ENCODE data around the gene NRG3.

The NRG3 gene

GRCh38 chr10:81918766-81919165 is 43.8 kb downstream of the NRG3 start:
- TF ChIP-seq, protein P1, sequence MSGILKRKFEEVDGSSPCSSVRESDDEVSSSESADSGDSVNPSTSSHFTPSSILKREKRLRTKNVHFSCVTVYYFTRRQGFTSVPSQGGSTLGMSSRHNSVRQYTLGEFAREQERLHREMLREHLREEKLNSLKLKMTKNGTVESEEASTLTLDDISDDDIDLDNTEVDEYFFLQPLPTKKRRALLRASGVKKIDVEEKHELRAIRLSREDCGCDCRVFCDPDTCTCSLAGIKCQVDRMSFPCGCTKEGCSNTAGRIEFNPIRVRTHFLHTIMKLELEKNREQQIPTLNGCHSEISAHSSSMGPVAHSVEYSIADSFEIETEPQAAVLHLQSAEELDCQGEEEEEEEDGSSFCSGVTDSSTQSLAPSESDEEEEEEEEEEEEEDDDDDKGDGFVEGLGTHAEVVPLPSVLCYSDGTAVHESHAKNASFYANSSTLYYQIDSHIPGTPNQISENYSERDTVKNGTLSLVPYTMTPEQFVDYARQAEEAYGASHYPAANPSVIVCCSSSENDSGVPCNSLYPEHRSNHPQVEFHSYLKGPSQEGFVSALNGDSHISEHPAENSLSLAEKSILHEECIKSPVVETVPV (CRISPR knock-in tag; IDR thresholded peaks at IDR 0.05), result no peak
- no peak for TF ChIP-seq ESRRG (CRISPR knock-in tag; IDR thresholded peaks at IDR 0.05)
- no peak for TF ChIP-seq PATZ1 (CRISPR knock-in tag; IDR thresholded peaks at IDR 0.05; ENCODE audit: borderline replicate concordance)
- no peak for TF ChIP-seq ZNF565 (CRISPR knock-in tag; conservative IDR thresholded peaks at IDR 0.05; ENCODE audit: low read depth)
- no peak for TF ChIP-seq TCF4 (CRISPR knock-in tag; IDR thresholded peaks at IDR 0.05; ENCODE audit: borderline replicate concordance)
- no peak for TF ChIP-seq TSHZ2 (CRISPR knock-in tag; IDR thresholded peaks at IDR 0.05)
- no peak for TF ChIP-seq ARNTL (CRISPR knock-in tag; IDR thresholded peaks at IDR 0.05; ENCODE audit: borderline replicate concordance, low read depth)
- no peak for TF ChIP-seq PPARA (CRISPR knock-in tag; IDR thresholded peaks at IDR 0.05; ENCODE audit: borderline replicate concordance)
- TF ChIP-seq ZFP3 (CRISPR knock-in tag; IDR thresholded peaks at IDR 0.05), result no peak
- no peak for TF ChIP-seq OSR1 (CRISPR knock-in tag; IDR thresholded peaks at IDR 0.05)
- no peak for TF ChIP-seq BACH2 (CRISPR knock-in tag; IDR thresholded peaks at IDR 0.05; ENCODE audit: borderline replicate concordance)
- TF ChIP-seq ZC3H10 (CRISPR knock-in tag; IDR thresholded peaks at IDR 0.05), result no peak
- no peak for TF ChIP-seq RARB (CRISPR knock-in tag; IDR thresholded peaks at IDR 0.05)
- TF ChIP-seq ZNF70 (CRISPR knock-in tag; IDR thresholded peaks at IDR 0.05), result no peak
- TF ChIP-seq GLIS3 (CRISPR knock-in tag; IDR thresholded peaks at IDR 0.05), result no peak
- no peak for TF ChIP-seq CSDC2 (CRISPR knock-in tag; IDR thresholded peaks at IDR 0.05)
- TF ChIP-seq CREB5 (CRISPR knock-in tag; IDR thresholded peaks at IDR 0.05; ENCODE audit: low read depth), result no peak
- no peak for TF ChIP-seq SNAI2 (CRISPR knock-in tag; IDR thresholded peaks at IDR 0.05)
- TF ChIP-seq ISL1 (CRISPR knock-in tag; IDR thresholded peaks at IDR 0.05), result no peak
- ATAC-seq, result no peak

- no peak for ATAC-seq
- TF ChIP-seq ZFP3 (CRISPR knock-in tag; IDR thresholded peaks at IDR 0.05) (no peak), CREB5 (CRISPR knock-in tag; IDR thresholded peaks at IDR 0.05; ENCODE audit: low read depth) (no peak), ZC3H10 (CRISPR knock-in tag; IDR thresholded peaks at IDR 0.05) (no peak), BACH2 (CRISPR knock-in tag; IDR thresholded peaks at IDR 0.05; ENCODE audit: borderline replicate concordance) (no peak), RARB (CRISPR knock-in tag; IDR thresholded peaks at IDR 0.05) (no peak), TSHZ2 (CRISPR knock-in tag; IDR thresholded peaks at IDR 0.05) (no peak), CSDC2 (CRISPR knock-in tag; IDR thresholded peaks at IDR 0.05) (no peak)
- TF ChIP-seq, protein P1 (CRISPR knock-in tag; IDR thresholded peaks at IDR 0.05), result no peak
Observed at GRCh38 chr10:81920213-81920829, 45.3 kb downstream of the NRG3 start.
